NK-92 (cell line): ENCODE results near the gene GPR42.

Source experiments
- DNase-seq: peaks from one replicate; lab custom pipeline; 2025; ENCODE audit not compliant: unreplicated experiment; lab: John Stamatoyannopoulos, UW

GPR42 gene

GRCh38 chr19:35417713-35418534 lies 47.1 kb downstream of the GPR42 start:
- DNase-seq = no peak

GRCh38 chr19:35419046-35419445 lies 48.2 kb downstream of the GPR42 start:
- no peak for DNase-seq

- DNase-seq = no peak
Observed at GRCh38 chr19:35419805-35420204, 48.9 kb downstream of the GPR42 start.

DNA sequence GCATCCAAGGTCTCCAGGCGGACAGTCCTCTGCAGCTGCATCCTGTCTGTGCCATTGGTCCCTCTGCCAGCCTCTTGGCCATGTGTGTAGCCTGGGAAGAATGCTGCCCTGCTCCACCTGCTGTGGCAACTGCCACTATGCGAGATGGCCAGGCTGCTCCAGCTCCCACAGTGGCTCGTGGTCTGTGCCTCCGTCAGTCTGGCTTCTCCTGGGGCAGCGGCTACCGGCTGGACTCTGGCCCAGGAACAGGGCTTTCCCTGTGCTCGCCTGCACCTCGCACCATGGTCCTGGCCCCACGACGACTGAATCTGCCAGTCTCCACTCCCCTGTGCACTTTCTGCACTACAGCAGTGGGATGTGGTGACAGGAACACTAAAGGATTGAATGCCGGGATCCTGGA lies 50.5 kb downstream of the GPR42 start:
- DNase-seq = no peak
